ENCODE data around the gene MYT1. TPM values are rescaled to one million over a fixed set of nuclear protein-coding genes. Genes with fewer than 3 reads are reported as not detected.
"Not testable (repeated sequence)": the region's sequence is repeated elsewhere in the genome, so short reads cannot be mapped to it uniquely, and the experiment has no call there.

Gene MYT1
- polyA plus RNA-seq, 1 donor, result 0.13 TPM

- no peak for DNase-seq (ENCODE audit: low read depth)
These were observed 102.7 kb downstream of the MYT1 start for GRCh38 chr20:64266988-64267387.

GRCh38 chr20:64268174-64268573, 103.9 kb downstream of the MYT1 start:
- DNase-seq (ENCODE audit: low read depth), result no peak

GRCh38 chr20:64269604-64270411, 105.6 kb downstream of the MYT1 start:
- no peak for DNase-seq (ENCODE audit: low read depth)

- DNase-seq (ENCODE audit: low read depth), result no peak
These were observed 107.4 kb downstream of the MYT1 start for GRCh38 chr20:64271636-64272035.

GRCh38 chr20:64273109-64273508, 108.9 kb downstream of the MYT1 start:
- DNase-seq (ENCODE audit: low read depth), result no peak

- DNase-seq (ENCODE audit: low read depth), result no peak
These were observed 112.6 kb downstream of the MYT1 start for GRCh38 chr20:64276817-64277216.

GRCh38 chr20:64277571-64278316, 113.5 kb downstream of the MYT1 start:
- DNase-seq (ENCODE audit: low read depth), result no peak

- DNase-seq (ENCODE audit: low read depth), result no peak
These were observed 114.0 kb downstream of the MYT1 start for GRCh38 chr20:64278317-64278681.

- DNase-seq (ENCODE audit: low read depth), result no peak
These were observed 115.7 kb downstream of the MYT1 start for GRCh38 chr20:64279826-64280459.

- no peak for DNase-seq (ENCODE audit: low read depth)
These were observed 116.2 kb downstream of the MYT1 start for GRCh38 chr20:64280460-64280843.

GRCh38 chr20:64283646-64284045, 119.4 kb downstream of the MYT1 start:
- no peak for DNase-seq (ENCODE audit: low read depth)

GRCh38 chr20:64285579-64286446, 121.6 kb downstream of the MYT1 start:
- not testable (repeated sequence) for DNase-seq (ENCODE audit: low read depth)

- not testable (repeated sequence) for DNase-seq (ENCODE audit: low read depth)
These were observed 122.4 kb downstream of the MYT1 start for GRCh38 chr20:64286447-64287263.

- DNase-seq (ENCODE audit: low read depth), result not testable (repeated sequence)
These were observed 123.0 kb downstream of the MYT1 start for GRCh38 chr20:64287264-64287590.

Other genes with a start within 250 kb of the MYT1 start
- 48.5 TPM for gene UCKL1, start 208.0 kb upstream of the MYT1 start, polyA plus RNA-seq (ENCODE audit: insufficient read length)
- 23.0 TPM for gene ZNF512B, start 194.5 kb upstream of the MYT1 start, polyA plus RNA-seq (ENCODE audit: insufficient read length)
- gene SAMD10, start 184.8 kb upstream of the MYT1 start, polyA plus RNA-seq (ENCODE audit: insufficient read length), result 3.0 TPM
- 55.3 TPM for gene PRPF6, start 183.3 kb upstream of the MYT1 start, polyA plus RNA-seq (ENCODE audit: insufficient read length)
- 1.4 TPM for gene C20orf204, start 128.3 kb upstream of the MYT1 start, polyA plus RNA-seq (ENCODE audit: insufficient read length)
- gene SOX18, start 114.8 kb upstream of the MYT1 start, polyA plus RNA-seq (ENCODE audit: insufficient read length), result 10.8 TPM
- gene TCEA2, start 101.3 kb upstream of the MYT1 start, polyA plus RNA-seq (ENCODE audit: insufficient read length), result 43.5 TPM
- 4.7 TPM for gene RGS19, start 84.9 kb upstream of the MYT1 start, polyA plus RNA-seq (ENCODE audit: insufficient read length)
- gene OPRL1, start 84.4 kb upstream of the MYT1 start, polyA plus RNA-seq (ENCODE audit: insufficient read length), result 1.1 TPM
- gene LKAAEAR1, start 80.1 kb upstream of the MYT1 start, polyA plus RNA-seq (ENCODE audit: insufficient read length), result 0.18 TPM
- gene NPBWR2, start 56.9 kb upstream of the MYT1 start, polyA plus RNA-seq (ENCODE audit: insufficient read length), result not detected
- gene PCMTD2, start 91.3 kb downstream of the MYT1 start, polyA plus RNA-seq (ENCODE audit: insufficient read length), result 61.4 TPM